GM12872 (cell line): ENCODE measurements around the gene IGFBP1.
A peak's percentile ranks its signal among the peaks of the same experiment; 100 is the strongest.

ENCODE experiments used
- CTCF ChIP-seq: IDR thresholded peaks from 3 replicates; pipeline ENCODE4 v1.5.1; 2011; ENCODE audit warnings: low read depth, mild to moderate bottlenecking, low read length, moderate library complexity; ENCODE audit not compliant: insufficient read depth

Gene IGFBP1

GRCh38 chr7:45890902-45891461 lies 2.7 kb downstream of the IGFBP1 start:
- peak; percentile 55 for TF ChIP-seq CTCF

GRCh38 chr7:45891462-45892402 lies 3.4 kb downstream of the IGFBP1 start:
- TF ChIP-seq CTCF: no peak

DNA sequence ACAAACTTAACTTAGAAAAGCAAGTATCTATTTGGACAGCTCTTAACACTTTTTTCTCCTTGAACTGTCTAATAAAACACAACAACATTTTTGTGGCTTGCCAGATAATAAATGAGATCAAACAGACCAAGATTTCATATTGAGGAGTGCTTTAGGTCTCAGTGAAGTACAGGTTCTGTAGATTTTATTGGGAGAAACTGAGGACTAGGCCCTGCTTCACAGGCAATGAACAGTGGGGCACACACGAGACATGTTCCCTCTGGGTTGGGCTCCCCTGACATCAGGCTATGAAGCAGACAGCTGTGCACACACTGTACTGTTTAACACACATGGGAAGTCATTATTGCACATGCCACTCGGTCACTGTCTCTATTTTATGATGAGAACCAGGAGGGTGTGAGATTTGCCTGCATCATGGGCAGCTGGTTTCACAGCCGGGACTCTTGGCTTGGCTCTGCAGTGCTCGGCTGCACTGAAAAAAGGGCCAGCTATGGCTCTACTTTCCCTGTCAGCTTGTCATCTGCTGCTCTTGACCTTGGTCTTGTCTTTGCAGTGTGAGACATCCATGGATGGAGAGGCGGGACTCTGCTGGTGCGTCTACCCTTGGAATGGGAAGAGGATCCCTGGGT lies 4.2 kb downstream of the IGFBP1 start:
- TF ChIP-seq CTCF: no peak

- TF ChIP-seq CTCF: no peak
Measured at GRCh38 chr7:45893374-45893995, 5.2 kb downstream of the IGFBP1 start.

- no peak for TF ChIP-seq CTCF
Measured at GRCh38 chr7:45893996-45894664, 5.8 kb downstream of the IGFBP1 start.

- TF ChIP-seq CTCF: no peak
Measured at GRCh38 chr7:45894665-45895062, 6.4 kb downstream of the IGFBP1 start.

GRCh38 chr7:45897042-45897690 lies 8.9 kb downstream of the IGFBP1 start:
- no peak for TF ChIP-seq CTCF
